Right lobe of liver (tissue), 6 donors: ENCODE measurements around the gene TAF5L. TPM values are rescaled to one million over a fixed set of nuclear protein-coding genes. Genes with fewer than 3 reads are reported as not detected.
"Not testable (repeated sequence)": the region's sequence is repeated elsewhere in the genome, so short reads cannot be mapped to it uniquely, and the experiment has no call there.

Source experiments
- ATAC-seq, 4 donors: fragments of 200-7000 bp; cut with Tn5 transposase; one replicate each; pipeline ENCODE4 v1.9.1; 2020; ENCODE audit warnings: mild to moderate bottlenecking in 4 of 4, moderate library complexity in 4 of 4
- DNase-seq, 3 donors: peaks; one replicate each; pipeline ENCODE4 v3.0.0-alpha.2; 2020
- H3K27ac ChIP-seq, 3 donors: fragments of 200-600 bp; one replicate each; pipeline ENCODE4 v1.8.0; 2022
- H3K27me3 ChIP-seq, 2 donors: fragments of 200-600 bp; one replicate each; pipeline ENCODE4 v1.8.0; 2022
- H3K36me3 ChIP-seq, 4 donors: fragments of 200-600 bp; sonication (generic) in 1 of 4; one replicate each; pipeline versions ENCODE4 v1.5.1 to v1.8.0; 2017 to 2022; ENCODE audit warnings: control low read depth in 1 of 4
- H3K4me1 ChIP-seq, 4 donors: fragments of 200-600 bp; sonication (generic) in 1 of 4; one replicate each; pipeline versions ENCODE4 v1.5.1 to v1.8.0; 2017 to 2022; ENCODE audit warnings: control low read depth in 1 of 4
- H3K4me3 ChIP-seq, 3 donors: fragments of 200-600 bp; one replicate each; pipeline ENCODE4 v1.8.0; 2022
- H3K9me3 ChIP-seq, 4 donors: fragments of 200-600 bp; sonication (generic) in 1 of 4; one replicate each; pipeline versions ENCODE4 v1.5.1 to v1.8.0; 2017 to 2022; ENCODE audit warnings: control low read depth in 1 of 4
- POLR2A ChIP-seq: fragments of 450-650 bp; IDR thresholded peaks from one replicate; pipeline ENCODE4 v1.6.1; 2017; ENCODE audit warnings: antibody characterized with exemption, mild to moderate bottlenecking
- WGBS: methylation state at CpG from one replicate; pipeline ENCODE4 v1.1.6; 2018; ENCODE audit warnings: low coverage, low lambda C conversion rate; ENCODE audit not compliant: insufficient coverage; ENCODE audit errors: missing lambda C conversion rate; 5-methylcytosine and 5-hydroxymethylcytosine counted together
- intact Hi-C, 2 donors: fragments of 100-400 bp; cut with DNase I; formaldehyde crosslinking; loops; one replicate each; pipeline versions ENCODE4 v1.11.2 to v1.14.1; 2022
- total RNA-seq, 6 experiments: library from RNA; depleted of rRNA in 2 of 6; stranded (reverse); fragments of >200 nt in 2 of 6; fragmentation: NEBNext Ultra II Directional in 3 of 6; extraction: Animal tissue kit (Norgen Biotek cat#: 25700) in 3 of 6; gene quantifications; one replicate each; pipeline versions ENCODE4 v1.1.0 to v1.2.4, GENCODE V29; 2016 to 2023
- TF ChIP-seq, protein P1 (sequence below), 4 donors: fragments of 200-600 bp in 3 of 4; fragments of 450-650 bp in 1 of 4; IDR thresholded peaks; one replicate each; pipeline versions ENCODE4 v1.5.1 to v1.8.0; 2016 to 2022; ENCODE audit warnings: antibody characterized with exemption in 4 of 4, mild to moderate bottlenecking in 2 of 4
- donor health status: DM: no; HTN: yes; CAD: no.
- donor health status: DM: no; HTN: no; CAD: no.
- donor health status: DM: no; HTN: no; CAD: no.
- donor health status: DM: no; HTN: yes; CAD: no.
- donor health status: DM: no; HTN: yes; CAD: no.

TAF5L gene
- total RNA-seq, 6 experiments from 2014 or later: 7.6 to 14.0 (median 9.9) TPM

DNA sequence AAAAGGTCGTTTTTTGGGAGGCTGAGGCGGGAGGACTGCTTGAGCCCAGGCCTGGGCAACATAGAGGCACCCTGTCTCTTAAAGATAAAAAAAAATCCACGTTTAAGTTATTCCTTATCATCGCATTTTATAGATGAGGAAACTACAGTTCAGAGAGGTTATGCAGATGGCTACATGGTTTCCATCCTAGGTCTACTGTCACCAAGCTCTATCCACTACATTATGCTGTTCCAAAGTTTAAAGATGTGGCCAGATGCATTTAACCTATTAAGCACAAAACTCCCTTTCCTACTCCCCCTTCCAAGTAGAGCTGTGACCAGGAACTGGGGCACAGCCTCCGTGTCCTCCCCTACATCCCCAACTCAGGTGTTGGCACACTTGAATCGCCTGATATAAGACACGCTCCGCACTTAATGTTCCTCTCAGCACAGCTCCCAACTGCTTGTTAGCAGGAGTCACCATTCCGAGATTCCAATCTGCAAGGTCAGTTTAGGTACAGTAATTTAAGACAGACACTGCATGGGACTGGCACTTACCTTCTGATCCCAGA, 1.3 kb downstream of the TAF5L start:
- H3K4me1 ChIP-seq: peaks cover 0 to 35% (median 15%) of the 10 kb centered on the region in 4 donors
- H3K27ac ChIP-seq: no peak overlapping the region
- DNase-seq (no peak), ATAC-seq (no peak)
- H3K36me3 ChIP-seq: no peaks in the 10 kb centered on the region
- H3K27me3 ChIP-seq: no peaks in the 10 kb centered on the region
- WGBS: 49% methylated on average over 9 of the region's 9 CpGs
- H3K9me3 ChIP-seq: no peaks in the 10 kb centered on the region
- peak overlapping the region; percentile 69 to 99 (median 71) for H3K4me3 ChIP-seq
- intact Hi-C loops: loop anchor here (5.0 to 10.0 kb wide), 2 partner anchors 50 to 62 kb away; no protein-coding TSS in a partner anchor
- TF ChIP-seq, protein P1, sequence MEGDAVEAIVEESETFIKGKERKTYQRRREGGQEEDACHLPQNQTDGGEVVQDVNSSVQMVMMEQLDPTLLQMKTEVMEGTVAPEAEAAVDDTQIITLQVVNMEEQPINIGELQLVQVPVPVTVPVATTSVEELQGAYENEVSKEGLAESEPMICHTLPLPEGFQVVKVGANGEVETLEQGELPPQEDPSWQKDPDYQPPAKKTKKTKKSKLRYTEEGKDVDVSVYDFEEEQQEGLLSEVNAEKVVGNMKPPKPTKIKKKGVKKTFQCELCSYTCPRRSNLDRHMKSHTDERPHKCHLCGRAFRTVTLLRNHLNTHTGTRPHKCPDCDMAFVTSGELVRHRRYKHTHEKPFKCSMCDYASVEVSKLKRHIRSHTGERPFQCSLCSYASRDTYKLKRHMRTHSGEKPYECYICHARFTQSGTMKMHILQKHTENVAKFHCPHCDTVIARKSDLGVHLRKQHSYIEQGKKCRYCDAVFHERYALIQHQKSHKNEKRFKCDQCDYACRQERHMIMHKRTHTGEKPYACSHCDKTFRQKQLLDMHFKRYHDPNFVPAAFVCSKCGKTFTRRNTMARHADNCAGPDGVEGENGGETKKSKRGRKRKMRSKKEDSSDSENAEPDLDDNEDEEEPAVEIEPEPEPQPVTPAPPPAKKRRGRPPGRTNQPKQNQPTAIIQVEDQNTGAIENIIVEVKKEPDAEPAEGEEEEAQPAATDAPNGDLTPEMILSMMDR (IDR thresholded peaks at IDR 0.05): no peak
- TF ChIP-seq POLR2A: no peak

DNA sequence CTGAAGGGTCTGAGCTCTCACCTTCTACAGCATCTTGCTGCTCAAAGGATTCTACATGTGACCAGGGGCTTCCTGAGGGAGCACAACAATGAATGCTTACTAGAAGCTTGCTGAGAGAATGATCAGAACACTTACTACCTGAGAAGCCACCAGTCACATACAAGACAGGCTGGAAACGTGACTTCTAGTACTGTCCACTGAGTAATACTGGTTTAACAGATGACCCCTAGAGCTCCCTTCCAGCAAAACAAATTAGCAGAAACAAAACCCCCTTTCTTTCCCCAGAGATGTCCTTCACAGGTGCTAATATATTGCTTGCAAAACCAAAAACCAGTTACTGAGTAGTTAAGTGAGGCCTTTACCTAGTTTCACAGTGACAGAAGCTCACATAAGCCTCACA, 2.1 kb downstream of the TAF5L start:
- ATAC-seq: no peak
- no peak overlapping the region for H3K4me3 ChIP-seq
- no peaks in the 10 kb centered on the region for H3K27me3 ChIP-seq
- no peaks in the 10 kb centered on the region for H3K36me3 ChIP-seq
- intact Hi-C loops: loop anchor here (5.0 to 10.0 kb wide), 2 partner anchors 49 to 62 kb away; no protein-coding TSS in a partner anchor
- TF ChIP-seq POLR2A: no peak
- TF ChIP-seq, protein P1 (IDR thresholded peaks at IDR 0.05): no peak
- no peak for DNase-seq
- peaks cover 0 to 35% (median 15%) of the 10 kb centered on the region in 4 donors for H3K4me1 ChIP-seq
- 86% methylated on average over 1 of the region's 1 CpG for WGBS
- no peak overlapping the region for H3K27ac ChIP-seq
- no peaks in the 10 kb centered on the region for H3K9me3 ChIP-seq

DNA sequence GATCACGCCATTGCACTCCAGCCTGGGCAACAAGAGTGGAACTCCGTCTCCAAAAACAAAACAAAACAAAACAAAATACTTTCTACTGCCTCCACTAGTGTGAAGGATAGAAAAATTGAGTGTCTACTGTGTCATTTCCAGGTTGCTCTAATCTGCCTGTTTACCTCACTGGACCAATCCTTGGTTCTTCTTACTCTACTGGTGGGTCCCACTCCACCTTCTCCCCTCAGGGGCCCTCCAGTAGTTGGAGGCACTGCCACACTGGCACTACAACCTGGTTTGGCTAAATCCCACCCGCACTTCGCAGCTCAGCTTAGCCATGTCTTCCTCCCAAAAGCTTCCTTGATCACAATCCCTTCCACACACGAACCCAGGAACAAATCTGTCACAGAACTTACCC, 2.7 kb downstream of the TAF5L start:
- no peaks in the 10 kb centered on the region for H3K36me3 ChIP-seq
- H3K4me1 ChIP-seq: peaks cover 0 to 35% (median 15%) of the 10 kb centered on the region in 4 donors
- WGBS: 73% methylated on average over 5 of the region's 5 CpGs
- intact Hi-C loops: loop anchor here (5.0 to 10.0 kb wide), 2 partner anchors 48 to 61 kb away; no protein-coding TSS in a partner anchor
- H3K9me3 ChIP-seq: no peaks in the 10 kb centered on the region
- H3K27ac ChIP-seq: no peak overlapping the region
- H3K27me3 ChIP-seq: no peaks in the 10 kb centered on the region
- ATAC-seq (no peak), DNase-seq (no peak)
- TF ChIP-seq, protein P1 (IDR thresholded peaks at IDR 0.05): no peak
- TF ChIP-seq POLR2A: no peak
- no peak overlapping the region for H3K4me3 ChIP-seq

DNA sequence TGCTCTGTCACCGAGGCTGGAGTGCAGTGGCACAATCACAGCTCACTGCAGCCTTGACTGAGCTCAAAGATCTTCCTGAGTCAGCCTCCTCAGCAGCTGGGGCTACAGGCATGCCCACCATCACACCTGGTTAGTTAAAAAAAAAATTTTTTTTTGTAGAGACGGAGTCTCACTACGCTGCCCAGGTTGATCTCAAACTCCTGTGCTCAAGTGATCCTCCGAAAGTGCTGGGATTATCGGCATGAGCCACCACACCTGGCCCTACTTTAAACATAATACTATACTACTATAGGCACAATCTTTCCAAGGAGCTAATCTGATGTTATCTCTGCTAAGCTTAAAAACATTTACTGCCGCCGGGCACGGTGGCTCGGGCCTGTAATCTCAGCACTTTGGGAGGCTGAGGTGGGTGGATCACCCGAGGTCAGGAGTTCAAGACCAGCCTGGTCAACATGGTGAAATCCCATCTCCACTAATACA, 3.2 kb downstream of the TAF5L start:
- H3K4me1 ChIP-seq: peaks cover 0 to 34% (median 15%) of the 10 kb centered on the region in 4 donors
- H3K27me3 ChIP-seq, DNase-seq, H3K9me3 ChIP-seq, H3K27ac ChIP-seq, H3K36me3 ChIP-seq, ATAC-seq, H3K4me3 ChIP-seq: not testable (repeated sequence)
- intact Hi-C loops: loop anchor here (5.0 to 10.0 kb wide), 2 partner anchors 48 to 60 kb away; no protein-coding TSS in a partner anchor
- WGBS: 87% methylated on average over 10 of the region's 10 CpGs

DNA sequence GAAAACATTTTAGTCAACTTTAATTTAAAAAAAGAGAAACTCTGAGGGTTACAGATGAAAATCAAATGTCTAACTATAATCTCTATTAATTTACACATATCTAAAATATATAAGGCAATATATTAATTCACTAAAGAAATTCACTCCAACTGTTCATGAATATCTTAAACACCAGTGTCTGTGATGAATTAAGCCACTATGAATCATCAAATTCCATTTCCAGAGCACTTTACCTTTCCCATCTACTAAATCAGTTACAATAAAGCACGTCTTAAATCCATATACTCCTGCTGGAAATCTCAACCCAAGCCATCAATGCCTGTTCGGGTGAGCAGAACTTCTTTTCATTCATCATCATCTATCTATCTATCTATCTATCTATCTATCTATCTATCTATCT, 4.3 kb downstream of the TAF5L start:
- no peaks in the 10 kb centered on the region for H3K27me3 ChIP-seq
- H3K4me1 ChIP-seq: peaks cover 0 to 24% (median 10%) of the 10 kb centered on the region in 4 donors
- WGBS: 100% methylated on average over 2 of the region's 2 CpGs
- no peaks in the 10 kb centered on the region for H3K9me3 ChIP-seq
- H3K4me3 ChIP-seq: no peak overlapping the region
- DNase-seq: no peak
- TF ChIP-seq, protein P1 (IDR thresholded peaks at IDR 0.05): no peak
- TF ChIP-seq POLR2A: no peak
- no peak for ATAC-seq
- intact Hi-C loops: loop anchor here (5.0 to 10.0 kb wide), 2 partner anchors 47 to 59 kb away; no protein-coding TSS in a partner anchor
- H3K27ac ChIP-seq: no peak overlapping the region
- H3K36me3 ChIP-seq: no peaks in the 10 kb centered on the region
